ENCODE results near the gene SAMD14. TPM values are rescaled to one million over a fixed set of nuclear protein-coding genes. Genes with fewer than 3 reads are reported as not detected.
A peak's percentile ranks its signal among the peaks of the same experiment; 100 is the strongest.

SAMD14 gene
- total and polyA plus RNA-seq, 2 donors, result 0.42 to 0.62 TPM

- Histone ChIP-seq H3K4me3 (ENCODE audit: low read length in 2 of 2) (no peak overlapping the region), H3K36me3 (ENCODE audit: control insufficient read depth in 2 of 2, insufficient read depth in 2 of 2, low read length in 1 of 2) (peaks cover 41 to 43% of the 10 kb centered on the region in 2 donors), H3K9me3 (ENCODE audit: control insufficient read depth in 2 of 2, insufficient read depth in 1 of 2, low read length in 1 of 2) (peaks cover 0 to 6% of the 10 kb centered on the region in 2 donors), H3K27me3 (ENCODE audit: control insufficient read depth in 2 of 2, insufficient read depth in 1 of 2, low read length in 1 of 2) (peaks cover 29 to 38% of the 10 kb centered on the region in 2 donors), H3K27ac (ENCODE audit: low read depth in 1 of 2, low read length in 1 of 2) (no peak overlapping the region), H3K4me1 (ENCODE audit: control insufficient read depth in 2 of 2, insufficient read depth in 2 of 2, low read length in 2 of 2) (peaks cover 0 to 13% of the 10 kb centered on the region in 2 donors)
- DNase-seq (ENCODE audit: low read depth in 6 of 9, low spot score in 9 of 9), result no peak
- 91% methylated on average over 7 of the region's 7 CpGs for WGBS
Measured at GRCh38 chr17:50133028-50133768, 3.2 kb upstream of the SAMD14 start.

GRCh38 chr17:50132104-50132794 is 2.3 kb upstream of the SAMD14 start:
- H3K4me3 ChIP-seq (ENCODE audit: low read length in 2 of 2), result no peak overlapping the region
- DNase-seq (ENCODE audit: low read depth in 6 of 9, low spot score in 9 of 9), result no peak
- peaks cover 32 to 33% of the 10 kb centered on the region in 2 donors for H3K36me3 ChIP-seq (ENCODE audit: control insufficient read depth in 2 of 2, insufficient read depth in 2 of 2, low read length in 1 of 2)
- peaks cover 0 to 6% of the 10 kb centered on the region in 2 donors for H3K9me3 ChIP-seq (ENCODE audit: control insufficient read depth in 2 of 2, insufficient read depth in 1 of 2, low read length in 1 of 2)
- no peak overlapping the region for H3K27ac ChIP-seq (ENCODE audit: low read depth in 1 of 2, low read length in 1 of 2)
- WGBS, result 96% methylated on average over 6 of the region's 6 CpGs
- H3K27me3 ChIP-seq (ENCODE audit: control insufficient read depth in 2 of 2, insufficient read depth in 1 of 2, low read length in 1 of 2), result peaks cover 35 to 48% of the 10 kb centered on the region in 2 donors
- H3K4me1 ChIP-seq (ENCODE audit: control insufficient read depth in 2 of 2, insufficient read depth in 2 of 2, low read length in 2 of 2), result peaks cover 0 to 13% of the 10 kb centered on the region in 2 donors

- Histone ChIP-seq H3K4me1 (ENCODE audit: control insufficient read depth in 2 of 2, insufficient read depth in 2 of 2, low read length in 2 of 2) (peaks cover 0 to 13% of the 10 kb centered on the region in 2 donors), H3K9me3 (ENCODE audit: control insufficient read depth in 2 of 2, insufficient read depth in 1 of 2, low read length in 1 of 2) (peaks cover 0 to 6% of the 10 kb centered on the region in 2 donors), H3K36me3 (ENCODE audit: control insufficient read depth in 2 of 2, insufficient read depth in 2 of 2, low read length in 1 of 2) (peaks cover 17 to 18% of the 10 kb centered on the region in 2 donors), H3K4me3 (ENCODE audit: low read length in 2 of 2) (peak overlapping the region in 1 of 2 donors; percentile 46), H3K27me3 (ENCODE audit: control insufficient read depth in 2 of 2, insufficient read depth in 1 of 2, low read length in 1 of 2) (peaks cover 38 to 60% of the 10 kb centered on the region in 2 donors), H3K27ac (ENCODE audit: low read depth in 1 of 2, low read length in 1 of 2) (no peak overlapping the region)
- DNase-seq (ENCODE audit: low read depth in 6 of 9, low spot score in 9 of 9), result no peak
- WGBS, result 60% methylated on average over 19 of the region's 19 CpGs
Measured at GRCh38 chr17:50130559-50131305, 772 bp upstream of the SAMD14 start.

- Histone ChIP-seq H3K27me3 (ENCODE audit: control insufficient read depth in 2 of 2, insufficient read depth in 1 of 2, low read length in 1 of 2) (peaks cover 38 to 67% of the 10 kb centered on the region in 2 donors), H3K36me3 (ENCODE audit: control insufficient read depth in 2 of 2, insufficient read depth in 2 of 2, low read length in 1 of 2) (peaks cover 3 to 6% of the 10 kb centered on the region in 2 donors), H3K4me3 (ENCODE audit: low read length in 2 of 2) (peak overlapping the region in 1 of 2 donors; percentile 46), H3K9me3 (ENCODE audit: control insufficient read depth in 2 of 2, insufficient read depth in 1 of 2, low read length in 1 of 2) (peaks cover 0 to 6% of the 10 kb centered on the region in 2 donors), H3K27ac (ENCODE audit: low read depth in 1 of 2, low read length in 1 of 2) (no peak overlapping the region), H3K4me1 (ENCODE audit: control insufficient read depth in 2 of 2, insufficient read depth in 2 of 2, low read length in 2 of 2) (peaks cover 0 to 13% of the 10 kb centered on the region in 2 donors)
- no peak for DNase-seq (ENCODE audit: low read depth in 6 of 9, low spot score in 9 of 9)
- WGBS, result 1% methylated on average over 31 of the region's 31 CpGs
Measured at GRCh38 chr17:50129353-50129727, 620 bp downstream of the SAMD14 start.

- Histone ChIP-seq H3K27me3 (ENCODE audit: control insufficient read depth in 2 of 2, insufficient read depth in 1 of 2, low read length in 1 of 2) (peaks cover 38 to 72% of the 10 kb centered on the region in 2 donors), H3K27ac (ENCODE audit: low read depth in 1 of 2, low read length in 1 of 2) (no peak overlapping the region), H3K4me3 (ENCODE audit: low read length in 2 of 2) (peak overlapping the region in 1 of 2 donors; percentile 46), H3K36me3 (ENCODE audit: control insufficient read depth in 2 of 2, insufficient read depth in 2 of 2, low read length in 1 of 2) (peaks cover 0 to 2% of the 10 kb centered on the region in 2 donors), H3K9me3 (ENCODE audit: control insufficient read depth in 2 of 2, insufficient read depth in 1 of 2, low read length in 1 of 2) (peaks cover 0 to 6% of the 10 kb centered on the region in 2 donors), H3K4me1 (ENCODE audit: control insufficient read depth in 2 of 2, insufficient read depth in 2 of 2, low read length in 2 of 2) (peaks cover 0 to 13% of the 10 kb centered on the region in 2 donors)
- DNase-seq (ENCODE audit: low read depth in 6 of 9, low spot score in 9 of 9), result no peak
- WGBS, result 9% methylated on average over 32 of the region's 32 CpGs
Measured at GRCh38 chr17:50128441-50129352, 1.3 kb downstream of the SAMD14 start.

- Histone ChIP-seq H3K4me3 (ENCODE audit: low read length in 2 of 2) (no peak overlapping the region), H3K9me3 (ENCODE audit: control insufficient read depth in 2 of 2, insufficient read depth in 1 of 2, low read length in 1 of 2) (peaks cover 0 to 6% of the 10 kb centered on the region in 2 donors), H3K36me3 (ENCODE audit: control insufficient read depth in 2 of 2, insufficient read depth in 2 of 2, low read length in 1 of 2) (no peaks in the 10 kb centered on the region), H3K27me3 (ENCODE audit: control insufficient read depth in 2 of 2, insufficient read depth in 1 of 2, low read length in 1 of 2) (peaks cover 40 to 78% of the 10 kb centered on the region in 2 donors), H3K27ac (ENCODE audit: low read depth in 1 of 2, low read length in 1 of 2) (no peak overlapping the region), H3K4me1 (ENCODE audit: control insufficient read depth in 2 of 2, insufficient read depth in 2 of 2, low read length in 2 of 2) (peaks cover 0 to 13% of the 10 kb centered on the region in 2 donors)
- no peak for DNase-seq (ENCODE audit: low read depth in 6 of 9, low spot score in 9 of 9)
- 17% methylated on average over 6 of the region's 6 CpGs for WGBS
Measured at GRCh38 chr17:50127697-50128361, 2.1 kb downstream of the SAMD14 start.

- Histone ChIP-seq H3K9me3 (ENCODE audit: control insufficient read depth in 2 of 2, insufficient read depth in 1 of 2, low read length in 1 of 2) (peaks cover 0 to 6% of the 10 kb centered on the region in 2 donors), H3K27me3 (ENCODE audit: control insufficient read depth in 2 of 2, insufficient read depth in 1 of 2, low read length in 1 of 2) (peaks cover 33 to 70% of the 10 kb centered on the region in 2 donors), H3K4me3 (ENCODE audit: low read length in 2 of 2) (no peak overlapping the region), H3K27ac (ENCODE audit: low read depth in 1 of 2, low read length in 1 of 2) (no peak overlapping the region), H3K4me1 (ENCODE audit: control insufficient read depth in 2 of 2, insufficient read depth in 2 of 2, low read length in 2 of 2) (peaks cover 0 to 9% of the 10 kb centered on the region in 2 donors), H3K36me3 (ENCODE audit: control insufficient read depth in 2 of 2, insufficient read depth in 2 of 2, low read length in 1 of 2) (no peaks in the 10 kb centered on the region)
- WGBS, result 99% methylated on average over 4 of the region's 4 CpGs
- no peak for DNase-seq (ENCODE audit: low read depth in 6 of 9, low spot score in 9 of 9)
Measured at GRCh38 chr17:50125420-50125997, 4.5 kb downstream of the SAMD14 start.

Data from thymus (tissue), 11 donors.